Measurements from ENCODE around the gene DIPK1C. TPM values are rescaled to one million over a fixed set of nuclear protein-coding genes. Genes with fewer than 3 reads are reported as not detected.
"Not testable (repeated sequence)": the region's sequence is repeated elsewhere in the genome, so short reads cannot be mapped to it uniquely, and the experiment has no call there.

DIPK1C gene
- total RNA-seq, result 1 to 10 TPM; 1.8 to 4.1 (median 3.5) TPM

DNA sequence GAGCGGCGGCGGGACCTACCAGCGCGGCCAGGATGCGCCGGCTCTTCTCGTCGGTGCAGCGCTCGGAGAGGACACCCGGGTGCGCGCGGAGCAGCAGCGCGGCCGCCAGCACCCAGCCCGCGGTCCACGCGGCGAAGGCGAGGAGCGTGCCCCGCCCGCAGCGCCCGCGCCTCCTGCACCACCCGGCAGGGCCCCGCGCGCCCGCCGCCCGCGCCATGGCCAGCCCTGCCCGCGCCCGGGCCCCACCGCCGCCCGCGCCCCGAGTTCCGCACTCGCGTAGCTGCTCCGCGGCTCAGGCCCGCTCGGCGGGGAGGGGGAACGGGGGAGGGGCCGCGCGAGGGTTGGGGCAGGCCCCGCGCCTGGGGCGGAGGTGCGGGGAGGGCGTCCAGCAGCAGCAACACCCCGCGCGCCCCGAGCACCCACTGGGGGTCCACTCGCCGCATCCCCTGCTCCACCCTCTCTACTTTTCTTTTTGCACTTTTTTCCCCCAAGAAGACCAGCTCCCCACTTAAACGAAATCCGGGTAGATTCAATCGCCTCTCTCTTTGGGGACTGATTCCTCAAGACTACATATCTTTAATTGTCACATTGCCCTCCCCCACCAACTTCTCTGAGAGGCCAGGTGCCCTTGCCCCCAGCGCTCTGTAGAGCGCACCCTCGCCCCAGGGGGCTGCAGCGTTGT is at the start of gene DIPK1C:
Gene DIPK1C, minus strand, starts transcription at position 266 of the 682 bp plus-strand sequence. Its CDS starts 49 bp downstream, at position 217.
- no peak for TF ChIP-seq POLR2A (IDR thresholded peaks at IDR 0.05)
- TF ChIP-seq POLR2AphosphoS5 (IDR thresholded peaks at IDR 0.05), result no peak
- no peak for TF ChIP-seq EP300 (IDR thresholded peaks at IDR 0.05)
- TF ChIP-seq, protein P1, sequence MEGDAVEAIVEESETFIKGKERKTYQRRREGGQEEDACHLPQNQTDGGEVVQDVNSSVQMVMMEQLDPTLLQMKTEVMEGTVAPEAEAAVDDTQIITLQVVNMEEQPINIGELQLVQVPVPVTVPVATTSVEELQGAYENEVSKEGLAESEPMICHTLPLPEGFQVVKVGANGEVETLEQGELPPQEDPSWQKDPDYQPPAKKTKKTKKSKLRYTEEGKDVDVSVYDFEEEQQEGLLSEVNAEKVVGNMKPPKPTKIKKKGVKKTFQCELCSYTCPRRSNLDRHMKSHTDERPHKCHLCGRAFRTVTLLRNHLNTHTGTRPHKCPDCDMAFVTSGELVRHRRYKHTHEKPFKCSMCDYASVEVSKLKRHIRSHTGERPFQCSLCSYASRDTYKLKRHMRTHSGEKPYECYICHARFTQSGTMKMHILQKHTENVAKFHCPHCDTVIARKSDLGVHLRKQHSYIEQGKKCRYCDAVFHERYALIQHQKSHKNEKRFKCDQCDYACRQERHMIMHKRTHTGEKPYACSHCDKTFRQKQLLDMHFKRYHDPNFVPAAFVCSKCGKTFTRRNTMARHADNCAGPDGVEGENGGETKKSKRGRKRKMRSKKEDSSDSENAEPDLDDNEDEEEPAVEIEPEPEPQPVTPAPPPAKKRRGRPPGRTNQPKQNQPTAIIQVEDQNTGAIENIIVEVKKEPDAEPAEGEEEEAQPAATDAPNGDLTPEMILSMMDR (IDR thresholded peaks at IDR 0.05), result no peak
- H3K9me3 ChIP-seq, result no peaks in the 10 kb centered on the region
- H3K27ac ChIP-seq, result no peak within 1 kb of the TSS
- H3K4me1 ChIP-seq, result peaks cover 25% of the 10 kb centered on the region
- H3K36me3 ChIP-seq, result no peaks in the 10 kb centered on the region
- peaks cover 51% of the 10 kb centered on the region for H3K27me3 ChIP-seq
- DNase-seq (ENCODE audit: low spot score in 2 of 2), result no peak
- WGBS, result 4% methylated on average over 22 of the region's 76 CpGs
- H3K4me3 ChIP-seq, result peak within 1 kb of the TSS; percentile 62

DNA sequence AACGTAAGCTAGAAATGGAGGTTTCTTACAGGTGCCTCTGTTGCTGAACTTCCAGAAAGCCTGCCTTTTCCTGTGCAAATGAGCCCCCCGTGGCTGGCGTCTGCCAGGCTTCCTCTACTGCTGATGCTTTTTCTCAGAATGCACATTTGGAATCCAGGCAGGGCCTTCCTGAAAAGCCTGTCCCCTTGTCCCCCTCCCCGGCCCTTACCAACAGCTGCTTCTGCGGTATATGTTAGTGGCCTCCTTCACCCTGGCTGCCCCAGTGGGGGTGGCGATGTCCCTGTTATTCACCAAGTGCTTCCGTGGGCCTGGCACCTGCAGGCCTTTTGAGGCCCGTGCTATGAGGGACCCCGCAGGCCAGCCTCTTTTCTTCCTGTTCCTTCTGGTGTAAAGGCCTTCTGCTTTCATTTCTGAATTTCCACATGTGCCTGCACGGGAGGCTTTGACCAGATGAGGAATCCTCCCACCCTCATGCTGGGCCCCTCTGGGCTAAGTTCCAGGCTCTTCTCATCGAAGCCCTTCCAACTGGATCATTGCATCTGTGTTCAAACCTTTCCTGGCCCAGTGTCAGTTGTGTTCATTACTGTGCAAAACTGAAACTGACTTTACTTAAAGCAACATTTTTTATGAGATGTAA is 49.5 kb upstream of the DIPK1C start:
- H3K4me3 ChIP-seq, result no peak overlapping the region
- TF ChIP-seq, protein P1 (IDR thresholded peaks at IDR 0.05), result no peak
- 74% methylated on average over 9 of the region's 11 CpGs for WGBS
- no peak overlapping the region for H3K27ac ChIP-seq
- H3K27me3 ChIP-seq, result no peaks in the 10 kb centered on the region
- peaks cover 3% of the 10 kb centered on the region for H3K4me1 ChIP-seq
- DNase-seq (ENCODE audit: low spot score in 2 of 2), result no peak
- no peaks in the 10 kb centered on the region for H3K9me3 ChIP-seq
- peaks cover 94% of the 10 kb centered on the region for H3K36me3 ChIP-seq

DNA sequence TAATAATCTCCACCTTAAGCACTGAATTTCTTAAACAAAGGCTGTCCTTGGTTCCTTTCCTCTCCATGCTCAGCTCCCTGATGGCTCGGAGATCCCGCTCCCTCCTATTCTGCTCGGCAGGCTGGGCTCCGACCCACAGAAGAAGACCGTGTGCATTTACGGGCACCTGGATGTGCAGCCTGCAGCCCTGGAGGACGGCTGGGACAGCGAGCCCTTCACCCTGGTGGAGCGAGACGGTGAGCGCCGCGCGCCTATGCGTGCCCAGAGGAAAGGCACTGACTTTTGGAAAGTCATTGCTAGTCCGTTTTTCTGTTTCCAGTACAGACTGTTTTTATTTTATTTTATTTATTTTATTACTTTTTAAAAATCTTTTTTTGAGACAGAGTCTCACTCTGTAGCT is 48.7 kb upstream of the DIPK1C start:
- peaks cover 3% of the 10 kb centered on the region for H3K4me1 ChIP-seq
- no peak overlapping the region for H3K4me3 ChIP-seq
- H3K9me3 ChIP-seq, result no peaks in the 10 kb centered on the region
- no peaks in the 10 kb centered on the region for H3K27me3 ChIP-seq
- no peak overlapping the region for H3K27ac ChIP-seq
- no peak for TF ChIP-seq EP300 (IDR thresholded peaks at IDR 0.05)
- TF ChIP-seq, protein P1 (IDR thresholded peaks at IDR 0.05), result no peak
- peaks cover 94% of the 10 kb centered on the region for H3K36me3 ChIP-seq
- 97% methylated on average over 16 of the region's 16 CpGs for WGBS
- no peak for DNase-seq (ENCODE audit: low spot score in 2 of 2)

DNA sequence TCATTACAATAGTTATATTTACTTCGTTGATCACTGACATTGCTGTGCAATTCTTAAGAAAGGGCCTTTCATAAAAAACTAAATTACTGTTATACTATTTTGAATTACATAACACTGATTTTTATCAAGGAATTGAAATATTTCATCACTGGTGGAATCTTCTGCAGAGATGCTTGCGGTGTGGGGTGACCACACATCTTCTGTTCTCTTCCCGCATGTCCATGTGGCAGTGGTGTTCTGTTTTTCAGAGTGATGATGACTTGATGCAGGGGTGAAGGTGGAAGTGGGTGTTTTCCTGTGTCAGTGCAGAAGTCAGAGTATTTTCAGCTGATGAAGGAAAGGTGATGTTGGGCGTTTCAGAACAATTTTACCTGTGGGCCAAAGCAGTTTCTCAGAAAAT is 46.0 kb upstream of the DIPK1C start:
- no peak overlapping the region for H3K27ac ChIP-seq
- H3K9me3 ChIP-seq, result no peaks in the 10 kb centered on the region
- H3K27me3 ChIP-seq, result no peaks in the 10 kb centered on the region
- H3K36me3 ChIP-seq, result peaks cover 70% of the 10 kb centered on the region
- TF ChIP-seq EP300 (IDR thresholded peaks at IDR 0.05) (no peak), POLR2A (IDR thresholded peaks at IDR 0.05) (no peak), POLR2AphosphoS5 (IDR thresholded peaks at IDR 0.05) (no peak)
- TF ChIP-seq, protein P1 (IDR thresholded peaks at IDR 0.05), result no peak
- no peak overlapping the region for H3K4me3 ChIP-seq
- H3K4me1 ChIP-seq, result peaks cover 22% of the 10 kb centered on the region
- WGBS, result 89% methylated on average over 4 of the region's 4 CpGs
- no peak for DNase-seq (ENCODE audit: low spot score in 2 of 2)

DNA sequence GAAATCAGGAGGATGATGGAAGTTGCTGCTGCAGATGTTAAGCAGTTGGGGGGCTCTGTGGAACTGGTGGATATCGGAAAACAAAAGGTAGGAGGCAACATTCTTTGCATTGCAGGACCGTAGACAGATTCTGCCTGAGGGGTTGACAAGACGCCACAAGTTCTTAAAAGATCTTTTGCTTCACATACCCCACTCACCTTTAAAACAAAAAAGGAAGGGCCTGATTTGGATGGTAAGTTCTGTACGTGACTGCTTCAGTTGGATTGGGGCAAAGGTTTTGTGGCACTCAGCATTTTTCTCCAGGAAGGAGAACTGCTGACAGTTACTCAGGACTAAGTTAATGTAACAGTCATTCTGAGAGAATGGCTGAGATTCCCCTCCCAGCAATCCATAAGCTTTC is 44.3 kb upstream of the DIPK1C start:
- peak overlapping the region; percentile 40 for H3K27ac ChIP-seq
- peaks cover 52% of the 10 kb centered on the region for H3K36me3 ChIP-seq
- no peaks in the 10 kb centered on the region for H3K27me3 ChIP-seq
- peaks cover 38% of the 10 kb centered on the region for H3K4me1 ChIP-seq
- H3K4me3 ChIP-seq, result peak overlapping the region; percentile 9
- H3K9me3 ChIP-seq, result no peaks in the 10 kb centered on the region
- DNase-seq (ENCODE audit: low spot score in 2 of 2), result no peak
- WGBS, result 54% methylated on average over 4 of the region's 4 CpGs
- TF ChIP-seq POLR2AphosphoS5 (IDR thresholded peaks at IDR 0.05) (no peak), POLR2A (IDR thresholded peaks at IDR 0.05) (no peak), EP300 (IDR thresholded peaks at IDR 0.05) (no peak)
- TF ChIP-seq, protein P1 (IDR thresholded peaks at IDR 0.05), result no peak

DNA sequence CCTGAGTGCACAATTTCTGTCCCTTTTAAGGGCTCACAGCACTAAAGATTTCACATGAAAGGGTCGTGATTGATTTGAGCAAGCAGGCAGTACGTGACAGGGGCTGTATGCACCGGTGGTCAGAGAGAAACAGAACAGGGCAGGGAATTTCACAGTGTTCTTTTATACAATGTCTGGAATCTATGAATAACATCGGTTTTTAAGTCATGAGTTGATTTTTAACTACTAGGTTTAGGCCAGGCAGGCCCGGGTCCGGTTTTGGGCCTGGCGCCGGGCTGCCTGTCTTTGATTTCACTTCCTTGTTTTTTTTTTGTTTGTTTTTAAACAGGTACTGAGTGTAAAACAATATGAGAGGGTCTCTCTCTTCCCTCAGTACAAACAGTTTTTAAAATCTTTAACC is 43.7 kb upstream of the DIPK1C start:
- peak in 1 of 2 donors; percentile 20 for DNase-seq (ENCODE audit: low spot score in 2 of 2)
- H3K4me1 ChIP-seq, result peaks cover 38% of the 10 kb centered on the region
- peak overlapping the region; percentile 40 for H3K27ac ChIP-seq
- H3K9me3 ChIP-seq, H3K27me3 ChIP-seq: not testable (repeated sequence)
- 78% methylated on average over 8 of the region's 8 CpGs for WGBS
- peaks cover 46% of the 10 kb centered on the region for H3K36me3 ChIP-seq
- peak overlapping the region; percentile 9 for H3K4me3 ChIP-seq

Measured in suprapubic skin (tissue), 4 donors.